GM18505 (cell line): ENCODE data around the gene CALR3.
A peak's percentile ranks its signal among the peaks of the same experiment; 100 is the strongest.
"Not testable (repeated sequence)": the region's sequence is repeated elsewhere in the genome, so short reads cannot be mapped to it uniquely, and the experiment has no call there.

Experiments used
- ATAC-seq: cut with Tn5 transposase; IDR thresholded peaks from one replicate; pipeline ENCODE4 v1.9.1; 2021; ENCODE audit not compliant: unreplicated experiment
- POLR2A ChIP-seq: IDR thresholded peaks from 4 replicates; pipeline ENCODE4 v1.6.1; 2011; ENCODE audit warnings: borderline replicate concordance; ENCODE audit not compliant: insufficient read depth, insufficient read length; ENCODE audit errors: extremely low read depth

Gene CALR3

GRCh38 chr19:16497042-16497441 is 1.1 kb upstream of the CALR3 start:
- no peak for TF ChIP-seq POLR2A
- no peak for ATAC-seq

DNA sequence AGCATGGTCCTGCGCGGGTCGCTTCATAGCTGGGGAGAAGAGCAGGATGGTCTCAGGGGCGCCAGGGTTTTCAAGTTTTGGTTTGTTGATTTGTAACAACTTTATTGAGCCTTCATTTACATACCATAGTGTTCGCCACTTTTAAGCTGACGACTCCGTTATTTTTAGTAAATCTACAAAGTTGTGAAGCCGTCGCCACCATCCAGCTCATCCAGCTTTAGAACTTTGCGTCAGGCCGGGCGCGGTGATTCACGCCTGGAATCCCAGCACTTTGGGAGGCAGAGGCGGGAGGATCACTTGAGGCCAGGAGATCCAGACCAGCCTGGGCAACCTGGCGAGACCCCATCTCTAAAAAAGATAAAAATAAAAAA is 631 bp upstream of the CALR3 start:
- ATAC-seq = no peak
- TF ChIP-seq POLR2A = no peak

GRCh38 chr19:16486476-16486875 is 9.5 kb downstream of the CALR3 start:
- ATAC-seq = not testable (repeated sequence)

DNA sequence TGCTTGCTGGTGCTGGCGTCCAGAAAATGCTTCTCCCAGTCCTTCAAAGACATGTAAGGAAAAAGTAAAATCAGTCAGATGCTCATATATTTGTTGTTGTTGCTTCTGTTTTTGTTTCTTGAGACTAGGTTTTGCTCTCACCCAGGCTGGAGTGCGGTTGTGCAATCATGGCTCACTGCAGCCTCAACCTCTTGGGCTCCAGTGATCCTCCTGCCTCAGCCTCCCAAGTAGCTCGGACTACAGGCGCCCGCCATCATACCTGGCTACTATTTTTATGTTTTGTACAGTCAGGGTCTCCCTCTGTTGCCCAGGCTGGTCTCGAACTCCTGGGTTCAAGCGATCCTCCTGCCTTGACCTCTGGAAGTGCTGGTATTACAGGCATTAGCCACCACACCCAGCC is 13.2 kb downstream of the CALR3 start:
- ATAC-seq = no peak
- no peak for TF ChIP-seq POLR2A

DNA sequence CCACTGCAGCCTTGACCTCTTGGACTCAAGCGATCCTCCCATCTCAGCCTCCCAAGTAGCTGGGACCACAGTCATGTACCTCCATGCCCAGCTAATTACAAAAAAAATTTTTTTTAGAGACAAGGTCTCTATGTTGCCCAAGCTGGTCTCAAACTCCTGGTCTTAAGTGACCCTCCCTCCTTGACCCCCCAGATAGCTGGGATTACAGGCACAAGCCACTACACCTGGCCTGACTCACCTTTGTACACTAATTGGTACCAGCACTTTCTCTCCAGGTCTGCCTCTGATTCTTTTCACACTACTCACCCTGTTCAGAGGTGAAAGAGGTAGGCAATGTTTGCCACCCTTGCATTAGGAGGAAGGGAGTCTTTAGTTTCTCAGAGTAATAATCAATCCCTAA is 18.7 kb downstream of the CALR3 start:
- ATAC-seq = no peak
- TF ChIP-seq POLR2A = no peak

DNA sequence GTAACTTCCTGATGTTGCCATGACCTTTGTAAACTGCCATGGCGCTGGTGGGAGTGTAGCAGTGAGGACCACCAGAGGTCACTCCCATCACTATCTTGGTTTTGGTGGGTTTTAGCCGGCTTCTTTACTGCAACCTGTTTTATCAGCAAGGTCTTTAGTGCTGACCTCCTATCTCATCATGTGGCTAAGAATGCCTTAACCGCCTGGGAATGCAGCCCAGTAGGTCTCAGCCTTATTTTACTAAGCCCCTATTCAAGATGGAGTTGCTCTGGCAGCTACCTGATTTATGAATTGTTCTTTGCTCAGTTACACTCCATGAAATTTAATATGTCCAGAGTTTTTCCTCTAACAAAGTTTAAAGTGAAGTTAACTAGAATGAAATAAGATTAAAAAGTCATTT is 19.6 kb downstream of the CALR3 start:
- no peak for TF ChIP-seq POLR2A
- ATAC-seq = no peak

- no peak for TF ChIP-seq POLR2A
- no peak for ATAC-seq
Measured at GRCh38 chr19:16473875-16474392, 22.0 kb downstream of the CALR3 start.

- no peak for TF ChIP-seq POLR2A
Measured at GRCh38 chr19:16472992-16473391, 23.0 kb downstream of the CALR3 start.

GRCh38 chr19:16472559-16472899 is 23.4 kb downstream of the CALR3 start:
- ATAC-seq = not testable (repeated sequence)

More at GRCh38 chr19:16472992-16473391, 23.0 kb downstream of the CALR3 start:
- ATAC-seq = no peak

GRCh38 chr19:16470911-16471811 is 24.8 kb downstream of the CALR3 start:
- peak; percentile 30 for ATAC-seq
- no peak for TF ChIP-seq POLR2A

DNA sequence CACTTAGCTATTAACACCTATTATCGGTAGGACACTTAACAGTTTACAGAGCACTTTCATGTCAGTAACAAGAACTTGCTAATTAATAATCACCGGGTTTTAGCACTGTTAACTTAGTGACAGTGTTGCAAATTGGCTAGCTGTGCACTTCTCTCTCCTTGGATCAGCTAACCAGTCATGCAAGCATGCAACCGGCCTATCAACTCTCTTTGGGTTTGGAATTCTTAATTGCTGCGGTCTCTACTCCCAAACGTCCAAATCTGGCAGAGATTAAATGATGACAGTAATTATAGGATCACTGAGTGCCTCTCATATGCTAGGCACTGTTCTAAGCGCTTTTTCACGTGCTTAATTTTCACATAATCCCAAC is 25.4 kb downstream of the CALR3 start:
- no peak for ATAC-seq
- TF ChIP-seq POLR2A = no peak

GRCh38 chr19:16467581-16467980 is 28.4 kb downstream of the CALR3 start:
- TF ChIP-seq POLR2A = no peak

GRCh38 chr19:16466802-16467427 is 29.1 kb downstream of the CALR3 start:
- not testable (repeated sequence) for ATAC-seq

More at GRCh38 chr19:16467581-16467980, 28.4 kb downstream of the CALR3 start:
- ATAC-seq = no peak

DNA sequence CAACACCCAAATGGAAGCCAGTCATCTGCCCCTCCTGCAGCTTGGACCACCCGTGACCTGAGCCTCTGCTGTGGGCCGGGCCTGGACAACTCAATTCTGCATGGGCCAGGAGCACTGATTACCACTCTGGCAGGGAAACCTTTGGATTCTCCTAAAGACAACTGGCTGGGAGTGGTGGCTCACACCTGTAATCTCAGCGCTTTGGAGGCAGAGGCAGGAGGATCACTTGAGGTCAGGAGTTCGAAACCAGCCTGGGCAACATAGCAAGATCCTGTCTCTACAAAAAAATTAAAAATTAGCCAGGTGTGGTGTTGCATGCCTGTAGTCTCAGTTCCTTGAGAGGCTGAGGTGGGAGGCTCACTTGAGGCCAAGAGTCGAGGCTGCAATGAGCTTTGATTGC is 30.7 kb downstream of the CALR3 start:
- ATAC-seq = no peak
- TF ChIP-seq POLR2A = no peak
